HG02943 (cell line): ENCODE results near the gene KAZN.

Experiments
- ATAC-seq: cut with Tn5 transposase; IDR thresholded peaks from one replicate; pipeline ENCODE4 v1.9.1; 2021; ENCODE audit warnings: mild to moderate bottlenecking, low read depth, moderate library complexity; ENCODE audit not compliant: unreplicated experiment

The KAZN gene

GRCh38 chr1:14811573-14811972 is 213.1 kb downstream of the KAZN start:
- no peak for ATAC-seq

DNA sequence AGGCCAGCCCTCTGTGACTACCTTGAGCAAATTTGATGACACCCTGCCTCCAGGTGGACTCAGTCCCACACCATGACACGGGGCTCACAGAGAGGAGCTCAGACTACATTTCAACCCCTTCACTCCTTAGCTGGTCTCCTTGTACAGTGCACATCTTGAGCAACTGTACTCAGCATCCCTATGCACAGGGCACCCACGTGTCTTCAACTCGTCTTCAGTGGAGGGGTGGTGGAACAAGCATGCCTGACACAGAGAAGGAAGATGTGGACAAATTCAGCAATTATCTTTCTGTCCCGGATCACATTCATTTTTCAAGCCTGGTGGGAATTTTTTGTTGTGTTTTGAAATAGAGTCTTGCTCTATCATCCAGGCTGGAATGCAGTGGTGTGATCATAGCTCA is 213.7 kb downstream of the KAZN start:
- ATAC-seq, result no peak

- ATAC-seq, result no peak
Observed at GRCh38 chr1:14815175-14815877, 216.8 kb downstream of the KAZN start.

DNA sequence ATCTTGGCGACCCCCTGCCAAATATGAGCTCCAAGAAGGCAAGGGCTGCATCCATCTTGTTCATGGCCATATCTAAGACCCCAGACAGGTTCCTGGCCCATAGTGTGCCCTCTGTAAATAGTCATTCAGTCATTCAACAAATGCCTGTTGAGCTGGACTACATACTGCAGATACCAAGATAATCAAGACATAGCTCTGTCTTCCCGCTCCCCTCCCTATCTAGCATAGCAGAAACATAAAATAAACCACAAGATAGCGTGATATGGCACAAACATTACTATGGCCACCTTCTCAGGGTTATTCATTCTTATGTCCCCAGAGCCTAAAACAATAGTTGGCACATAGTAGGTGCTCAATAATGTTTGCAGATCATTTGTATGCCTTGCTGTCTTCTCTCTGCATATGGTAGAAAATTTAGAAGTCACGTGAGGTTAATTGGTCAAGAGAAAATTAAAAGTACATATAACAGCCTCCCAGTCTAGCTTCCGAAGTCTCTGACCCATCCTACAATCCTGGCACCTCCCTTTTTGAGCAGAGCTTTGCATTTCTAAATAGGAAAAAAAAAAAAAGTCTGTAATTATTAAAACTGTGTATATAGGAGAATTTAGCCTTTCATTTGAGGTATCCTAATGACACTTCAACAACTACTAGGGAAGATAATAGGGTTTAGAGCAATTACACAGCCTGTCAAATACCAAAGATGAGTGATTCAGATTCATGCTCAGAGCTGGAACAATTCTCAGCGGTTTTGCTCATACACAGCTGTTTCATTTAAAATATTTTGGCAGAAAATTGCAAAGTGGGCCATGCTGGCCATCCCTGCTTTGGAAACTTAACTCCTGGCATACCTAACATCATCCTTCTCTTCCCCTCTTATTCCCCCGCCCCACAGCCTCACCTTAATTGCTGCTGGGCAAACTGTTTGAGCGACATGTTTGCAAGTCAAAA is 219.0 kb downstream of the KAZN start:
- ATAC-seq, result no peak

DNA sequence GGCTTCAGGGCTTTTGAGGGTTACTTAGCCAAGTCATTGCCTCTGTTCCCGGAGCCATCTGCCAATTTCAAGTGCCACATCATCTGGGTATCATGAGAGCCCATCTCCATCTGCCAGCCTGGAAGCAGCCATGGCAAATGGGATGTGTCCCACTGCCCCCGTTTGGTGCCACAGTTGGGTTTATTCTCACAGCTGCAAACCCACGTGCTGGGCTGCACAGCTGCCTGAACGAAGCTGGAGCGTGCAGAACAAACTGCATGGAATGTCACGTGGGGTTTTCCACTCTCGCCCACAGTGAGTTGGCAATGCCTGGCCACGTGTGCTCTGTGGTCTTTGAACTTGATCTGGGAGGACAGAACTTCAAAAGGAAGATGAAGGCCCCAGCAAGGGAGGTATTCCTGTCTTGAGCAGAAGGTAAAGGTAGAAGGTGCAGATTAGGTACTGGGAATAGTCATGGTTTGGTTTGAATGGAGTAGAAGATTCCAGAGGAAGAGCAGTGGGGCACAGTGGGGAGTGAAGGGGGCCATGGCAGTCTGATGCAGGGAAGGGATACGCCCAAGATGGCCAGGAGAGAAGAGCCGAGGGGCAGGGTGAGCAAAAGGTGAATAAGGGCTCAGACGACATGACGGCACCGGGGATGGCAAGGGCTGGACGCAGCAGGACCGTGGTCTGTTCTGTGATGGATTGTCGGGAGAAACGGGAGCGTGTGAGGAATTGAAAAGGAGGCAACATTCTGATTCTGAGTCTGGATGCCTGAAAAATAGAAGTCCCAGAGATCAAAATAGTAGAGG is 222.0 kb downstream of the KAZN start:
- ATAC-seq, result no peak

DNA sequence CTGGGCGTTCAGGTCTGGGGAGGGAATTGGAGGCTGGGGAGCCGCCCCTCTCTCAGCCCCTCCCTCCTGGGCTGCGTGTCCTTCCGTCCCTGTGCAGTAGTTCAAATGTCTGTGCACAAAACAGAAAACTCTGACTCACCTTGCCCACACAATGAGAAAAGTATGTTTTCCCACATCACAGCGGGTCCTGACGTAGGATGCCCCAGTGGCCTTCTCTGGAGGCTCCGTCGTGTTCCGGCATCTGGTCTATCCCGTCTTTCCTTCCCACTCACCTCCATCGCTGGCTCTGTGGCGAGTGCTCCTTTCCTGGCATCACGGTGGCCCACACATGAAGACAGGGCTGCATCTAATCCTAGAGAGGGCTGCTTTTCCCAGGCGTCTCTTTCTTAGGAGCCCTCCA is 224.0 kb downstream of the KAZN start:
- no peak for ATAC-seq

DNA sequence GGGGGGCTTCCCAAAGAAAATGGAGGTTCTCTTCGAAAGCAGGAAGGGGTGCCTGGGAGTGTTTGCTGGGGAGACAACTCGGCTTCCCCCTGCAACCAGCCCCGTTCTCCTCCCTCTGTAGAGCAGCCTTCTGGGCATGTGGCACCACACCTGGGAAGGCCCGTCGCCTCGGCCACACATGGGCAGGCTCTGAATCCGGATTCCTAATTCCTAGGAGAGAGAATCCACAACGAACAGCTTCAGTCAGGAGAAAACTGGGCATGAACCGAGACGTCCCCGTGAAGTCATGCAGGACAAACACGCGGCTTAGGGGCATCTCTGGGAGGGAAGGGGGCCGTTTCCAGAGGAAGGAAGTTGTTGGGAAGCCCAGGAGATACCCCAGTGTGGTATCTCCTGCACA is 224.5 kb downstream of the KAZN start:
- no peak for ATAC-seq

GRCh38 chr1:14824314-14824915 is 225.9 kb downstream of the KAZN start:
- no peak for ATAC-seq

DNA sequence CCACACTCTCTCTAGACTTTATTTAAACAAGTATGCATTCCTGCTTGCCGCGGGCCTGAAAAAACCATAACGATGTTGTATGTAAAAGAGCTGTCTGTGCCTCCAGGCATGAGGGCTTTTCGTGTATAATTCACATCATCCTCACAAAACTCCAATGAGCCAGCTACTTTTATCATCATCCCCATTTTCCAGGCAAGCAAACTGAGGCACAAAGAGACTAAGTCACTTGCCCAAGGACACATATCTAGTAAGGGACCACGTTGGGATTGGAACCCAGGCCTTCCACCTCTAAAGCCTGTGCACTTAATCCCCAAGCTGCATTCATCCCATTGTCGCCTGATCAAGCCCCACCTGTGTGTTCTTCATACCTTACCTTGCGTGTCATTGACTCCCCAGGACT is 226.9 kb downstream of the KAZN start:
- no peak for ATAC-seq

- no peak for ATAC-seq
Observed at GRCh38 chr1:14826172-14826636, 227.7 kb downstream of the KAZN start.

- no peak for ATAC-seq
Observed at GRCh38 chr1:14826731-14827326, 228.3 kb downstream of the KAZN start.

GRCh38 chr1:14827870-14828269 is 229.4 kb downstream of the KAZN start:
- ATAC-seq, result no peak

- no peak for ATAC-seq
Observed at GRCh38 chr1:14828665-14829064, 230.2 kb downstream of the KAZN start.

DNA sequence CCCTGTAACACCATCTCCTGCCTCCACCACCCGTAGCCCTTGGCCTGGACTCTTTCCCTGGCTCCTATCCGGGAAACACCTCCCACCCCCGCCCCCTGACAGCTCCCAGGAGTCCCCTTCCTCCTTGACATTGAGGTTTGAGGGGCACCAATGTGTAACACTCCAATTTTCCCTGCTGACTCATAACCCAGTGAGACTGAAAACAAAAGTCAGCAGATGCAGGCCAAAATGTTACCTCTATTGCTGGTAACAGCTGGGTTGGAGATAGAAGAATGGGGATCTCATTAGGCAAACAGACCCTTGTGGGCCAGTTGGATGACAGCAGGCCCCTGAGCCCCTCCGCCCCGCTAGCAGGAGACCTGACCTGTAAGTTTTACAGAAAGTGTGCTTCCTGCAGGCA is 237.2 kb downstream of the KAZN start:
- no peak for ATAC-seq

- ATAC-seq, result no peak
Observed at GRCh38 chr1:14836426-14837140, 238.1 kb downstream of the KAZN start.

GRCh38 chr1:14840374-14840773 is 241.9 kb downstream of the KAZN start:
- ATAC-seq, result no peak

DNA sequence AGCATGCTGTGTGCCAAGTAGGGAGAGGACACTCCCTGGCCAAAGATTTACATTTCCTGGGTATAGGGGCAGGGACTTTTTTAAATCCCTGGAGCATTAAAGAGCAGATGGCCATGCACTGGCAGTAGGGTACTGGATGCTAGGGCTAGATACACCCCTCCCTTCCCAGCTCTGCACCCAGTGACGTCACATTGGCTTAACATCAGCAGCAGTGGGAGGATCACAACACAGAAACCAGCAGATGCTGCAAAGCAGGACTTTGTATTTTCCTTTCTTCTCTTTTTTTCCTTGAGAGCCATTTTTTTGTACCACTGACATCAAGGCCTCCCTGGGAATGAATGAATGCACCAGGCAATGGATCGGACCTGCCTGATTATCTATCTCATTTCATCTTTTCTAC is 243.0 kb downstream of the KAZN start:
- no peak for ATAC-seq

- no peak for ATAC-seq
Observed at GRCh38 chr1:14841951-14842350, 243.5 kb downstream of the KAZN start.

DNA sequence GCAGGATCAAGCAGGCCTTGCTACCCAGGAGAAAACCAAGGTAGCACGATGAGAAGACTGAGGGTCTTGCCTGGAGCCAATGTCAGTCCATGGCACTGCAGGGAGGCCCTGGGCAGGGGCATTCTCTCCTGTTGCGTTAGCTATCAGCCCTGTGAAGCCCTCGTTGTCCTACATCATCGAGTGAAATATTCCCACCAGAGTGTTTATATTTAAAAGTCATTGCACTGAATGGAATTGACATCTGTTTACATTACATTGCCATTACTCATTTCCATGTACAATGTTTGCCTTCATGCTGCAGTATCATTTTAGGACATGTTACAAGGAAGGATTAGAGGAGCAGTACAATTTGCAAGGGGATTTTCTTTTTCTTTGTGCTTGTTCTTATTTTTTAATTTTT is 243.9 kb downstream of the KAZN start:
- no peak for ATAC-seq
